GM12875 (cell line): Measurements from ENCODE around the gene SPCS2.

Experiments
- H3K4me3 ChIP-seq: one replicate; pipeline ENCODE4 v1.5.1; 2011; ENCODE audit warnings: low read depth, low read length, control low read depth
- CTCF ChIP-seq: IDR thresholded peaks from 2 replicates; pipeline ENCODE4 v1.5.1; 2011; ENCODE audit warnings: low read depth, mild to moderate bottlenecking, control low read depth, inconsistent platforms, low read length, moderate library complexity, borderline replicate concordance; ENCODE audit not compliant: insufficient read depth

The SPCS2 gene

GRCh38 chr11:74949753-74950137 is 679 bp downstream of the SPCS2 start:
- no peak for TF ChIP-seq CTCF

GRCh38 chr11:74950374-74950969 is 1.4 kb downstream of the SPCS2 start:
- TF ChIP-seq CTCF, result no peak
- peak overlapping the region; percentile 95 for H3K4me3 ChIP-seq

More at GRCh38 chr11:74949753-74950137, 679 bp downstream of the SPCS2 start:
- peak overlapping the region; percentile 95 for H3K4me3 ChIP-seq

- no peak for TF ChIP-seq CTCF
- peak overlapping the region; percentile 19 for H3K4me3 ChIP-seq
These were observed 2.2 kb downstream of the SPCS2 start for GRCh38 chr11:74951226-74951625.

GRCh38 chr11:74952752-74953151 is 3.7 kb downstream of the SPCS2 start:
- no peak overlapping the region for H3K4me3 ChIP-seq
- no peak for TF ChIP-seq CTCF

GRCh38 chr11:74953451-74953850 is 4.4 kb downstream of the SPCS2 start:
- H3K4me3 ChIP-seq, result no peak overlapping the region
- no peak for TF ChIP-seq CTCF

DNA sequence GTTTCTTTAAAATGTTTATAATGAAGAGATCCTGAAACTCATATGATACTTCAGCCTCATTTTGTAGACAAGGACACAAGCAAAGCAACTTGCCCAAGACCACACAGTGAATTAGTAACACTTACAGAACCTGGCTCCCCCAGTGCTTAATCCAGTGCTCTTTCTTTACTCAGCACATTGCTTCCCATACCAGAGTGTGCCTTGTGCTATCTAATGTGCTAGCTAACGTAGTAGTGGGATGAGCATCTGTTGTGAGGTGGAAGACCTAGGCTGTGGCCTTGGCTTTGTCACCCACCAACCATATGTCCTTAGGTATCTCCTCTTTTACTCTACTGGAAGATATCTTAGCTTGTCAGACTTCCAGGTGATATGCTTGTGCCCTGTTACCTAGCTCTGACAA is 5.1 kb downstream of the SPCS2 start:
- TF ChIP-seq CTCF, result no peak

GRCh38 chr11:74956397-74957015 is 7.4 kb downstream of the SPCS2 start:
- no peak for TF ChIP-seq CTCF
- H3K4me3 ChIP-seq, result no peak overlapping the region

More for the DNA sequence above, 5.1 kb downstream of the SPCS2 start:
- no peak overlapping the region for H3K4me3 ChIP-seq
